WTC11 (cell line): ENCODE results near the gene SUV39H2. TPM values are rescaled to one million over a fixed set of nuclear protein-coding genes. Genes with fewer than 3 reads are reported as not detected.

Experiments used
- ATAC-seq: fragments of 200-7000 bp; cut with Tn5 transposase; 2 replicates; pipeline ENCODE4 v1.10.0; 2021; ENCODE audit warnings: mild to moderate bottlenecking, moderate library complexity
- CTCF ChIA-PET: fragments of 300-600 bp; sonication (Branson Sonifier 250); formaldehyde crosslinking; loops from one replicate; lab custom pipeline; 2021; ENCODE audit warnings: antibody characterized with exemption; lab: Charles Lee
- POLR2A ChIA-PET: fragments of 350-600 bp; sonication (Branson Sonifier 250); formaldehyde crosslinking; loops from one replicate; lab custom pipeline; 2021; ENCODE audit warnings: antibody characterized with exemption; lab: Charles Lee
- DNase-seq: peaks from one replicate; pipeline ENCODE4 v3.0.0; 2021; ENCODE audit warnings: low spot score
- H3K27ac Mint-ChIP-seq: 2 replicates; pipeline ENCODE4 v1.8.0; 2021; ENCODE audit warnings: mixed read lengths
- H3K27me3 Mint-ChIP-seq: 2 replicates; pipeline ENCODE4 v1.8.0; 2021; ENCODE audit warnings: low read depth, mild to moderate bottlenecking, moderate library complexity, mixed read lengths
- H3K36me3 Mint-ChIP-seq: 2 replicates; pipeline ENCODE4 v1.8.0; 2021; ENCODE audit warnings: mixed read lengths
- H3K4me1 Mint-ChIP-seq: 2 replicates; pipeline ENCODE4 v1.8.0; 2022; ENCODE audit warnings: mixed read lengths
- H3K4me3 Mint-ChIP-seq: 2 replicates; pipeline ENCODE4 v1.8.0; 2021; ENCODE audit warnings: mild to moderate bottlenecking, moderate library complexity, mixed read lengths
- H3K9me3 Mint-ChIP-seq: 2 replicates; pipeline ENCODE4 v1.8.0; 2021; ENCODE audit warnings: mixed read lengths
- ARID4B ChIP-seq: sonication (generic); formaldehyde crosslinking; IDR thresholded peaks from 2 replicates; pipeline ENCODE4 v1.8.0; 2023; ENCODE audit warnings: missing genetic modification reagents, mild to moderate bottlenecking, borderline replicate concordance
- E2F4 ChIP-seq: sonication (generic); formaldehyde crosslinking; IDR thresholded peaks from 2 replicates; pipeline ENCODE4 v1.8.1; 2022; ENCODE audit warnings: low read depth, mild to moderate bottlenecking, moderate library complexity, missing genetic modification reagents, borderline replicate concordance
- ELF4 ChIP-seq: sonication (generic); formaldehyde crosslinking; IDR thresholded peaks from 2 replicates; pipeline ENCODE4 v1.8.1; 2022; ENCODE audit warnings: low read depth, mild to moderate bottlenecking, moderate library complexity, missing genetic modification reagents
- FOXJ3 ChIP-seq: sonication (generic); formaldehyde crosslinking; IDR thresholded peaks from 2 replicates; pipeline ENCODE4 v1.9.0; 2021; ENCODE audit warnings: missing genetic modification reagents, mild to moderate bottlenecking, borderline replicate concordance
- FOXP4 ChIP-seq: sonication (generic); formaldehyde crosslinking; IDR thresholded peaks from 2 replicates; pipeline ENCODE4 v1.8.0; 2022; ENCODE audit warnings: mild to moderate bottlenecking, missing genetic modification reagents
- IRF2 ChIP-seq: sonication (generic); formaldehyde crosslinking; IDR thresholded peaks from 2 replicates; pipeline ENCODE4 v1.8.0; 2022; ENCODE audit warnings: low read depth, missing genetic modification reagents, borderline replicate concordance
- MYBL2 ChIP-seq: sonication (generic); formaldehyde crosslinking; IDR thresholded peaks from 2 replicates; pipeline ENCODE4 v1.8.1; 2023; ENCODE audit warnings: mild to moderate bottlenecking, moderate library complexity, missing genetic modification reagents
- NFE2L1 ChIP-seq: sonication (generic); formaldehyde crosslinking; IDR thresholded peaks from 2 replicates; pipeline ENCODE4 v1.8.1; 2023; ENCODE audit warnings: missing genetic modification reagents
- NR1H2 ChIP-seq: sonication (generic); formaldehyde crosslinking; IDR thresholded peaks from 2 replicates; pipeline ENCODE4 v1.9.0; 2021; ENCODE audit warnings: mild to moderate bottlenecking, moderate library complexity, missing genetic modification reagents
- NR3C1 ChIP-seq: sonication (generic); formaldehyde crosslinking; conservative IDR thresholded peaks from 2 replicates; pipeline ENCODE4 v1.8.1; 2023; ENCODE audit warnings: low read depth, mild to moderate bottlenecking, missing genetic modification reagents
- RORB ChIP-seq: fragments of 250-450 bp; sonication (Bioruptor Pico); IDR thresholded peaks from 2 replicates; pipeline ENCODE4 v1.9.0; 2021; ENCODE audit warnings: mild to moderate bottlenecking
- SMAD4 ChIP-seq: sonication (generic); formaldehyde crosslinking; IDR thresholded peaks from 2 replicates; pipeline ENCODE4 v1.8.0; 2022; ENCODE audit warnings: mild to moderate bottlenecking, missing genetic modification reagents
- SP1 ChIP-seq: sonication (generic); formaldehyde crosslinking; conservative IDR thresholded peaks from 2 replicates; pipeline ENCODE4 v1.8.1; 2022; ENCODE audit warnings: missing genetic modification reagents
- ZNF138 ChIP-seq: sonication (generic); formaldehyde crosslinking; conservative IDR thresholded peaks from 2 replicates; pipeline ENCODE4 v1.8.1; 2022; ENCODE audit warnings: mild to moderate bottlenecking, moderate library complexity, missing genetic modification reagents
- ZNF263 ChIP-seq: sonication (generic); formaldehyde crosslinking; IDR thresholded peaks from 2 replicates; pipeline ENCODE4 v1.8.1; 2022; ENCODE audit warnings: low read depth, mild to moderate bottlenecking, moderate library complexity, missing genetic modification reagents
- ZNF317 ChIP-seq: sonication (generic); formaldehyde crosslinking; IDR thresholded peaks from 2 replicates; pipeline ENCODE4 v1.8.1; 2023; ENCODE audit warnings: low read depth, mild to moderate bottlenecking, moderate library complexity, missing genetic modification reagents, borderline replicate concordance
- ZNF671 ChIP-seq: fragments of 250-450 bp; sonication (Bioruptor Pico); IDR thresholded peaks from 2 replicates; pipeline ENCODE4 v1.8.0; 2021; ENCODE audit warnings: mild to moderate bottlenecking
- ZSCAN18 ChIP-seq: fragments of 250-450 bp; sonication (Bioruptor Pico); IDR thresholded peaks from 2 replicates; pipeline ENCODE4 v2.1.2; 2022; ENCODE audit warnings: mild to moderate bottlenecking, moderate library complexity
- total RNA-seq: library from RNA; stranded (reverse); gene quantifications from 3 replicates; pipeline ENCODE4 v1.2.3, GENCODE V29; 2021

The SUV39H2 gene
- total RNA-seq, 1 experiment from 2014 or later, result 41.4 TPM

- Mint-ChIP-seq H3K9me3 (peaks cover 41% of the 10 kb centered on the region), H3K27ac (no peak overlapping the region), H3K27me3 (no peaks in the 10 kb centered on the region), H3K36me3 (peaks cover 72% of the 10 kb centered on the region), H3K4me1 (no peaks in the 10 kb centered on the region), H3K4me3 (no peak overlapping the region)
- TF ChIP-seq SMAD4 (CRISPR knock-in tag) (no peak), NR3C1 (no peak)
- ChIA-PET POLR2A (no interaction called here), CTCF (no interaction called here)
- DNase-seq (no peak), ATAC-seq (no peak)
Observed at GRCh38 chr10:14918964-14919363, 40.3 kb downstream of the SUV39H2 start.

GRCh38 chr10:14924013-14924412 lies 45.3 kb downstream of the SUV39H2 start:
- ATAC-seq (no peak), DNase-seq (no peak)
- H3K4me1 Mint-ChIP-seq, result no peaks in the 10 kb centered on the region
- peaks cover 40% of the 10 kb centered on the region for H3K36me3 Mint-ChIP-seq
- ChIA-PET CTCF (no interaction called here), POLR2A (no interaction called here)
- no peaks in the 10 kb centered on the region for H3K9me3 Mint-ChIP-seq
- TF ChIP-seq SP1 (CRISPR knock-in tag), result no peak
- TF ChIP-seq FOXP4 (CRISPR knock-in tag), result no peak
- no peak for TF ChIP-seq ZNF671 (CRISPR knock-in tag)
- TF ChIP-seq E2F4 (CRISPR knock-in tag), result no peak
- no peak for TF ChIP-seq ZNF138
- no peak for TF ChIP-seq ARID4B (CRISPR knock-in tag)
- TF ChIP-seq ZNF263 (CRISPR knock-in tag), result no peak
- no peak for TF ChIP-seq SMAD4 (CRISPR knock-in tag)
- TF ChIP-seq MYBL2 (CRISPR knock-in tag), result no peak
- no peak for TF ChIP-seq IRF2
- TF ChIP-seq NR1H2 (CRISPR knock-in tag), result no peak
- no peak for TF ChIP-seq FOXJ3 (CRISPR knock-in tag)
- no peak for TF ChIP-seq ZSCAN18 (CRISPR knock-in tag)
- no peak for TF ChIP-seq NR3C1
- TF ChIP-seq RORB (CRISPR knock-in tag), result no peak
- H3K4me3 Mint-ChIP-seq, result no peak overlapping the region
- no peaks in the 10 kb centered on the region for H3K27me3 Mint-ChIP-seq
- H3K27ac Mint-ChIP-seq, result no peak overlapping the region

- DNase-seq (no peak), ATAC-seq (no peak)
- POLR2A ChIA-PET, result no interaction called here
- H3K36me3 Mint-ChIP-seq, result peaks cover 31% of the 10 kb centered on the region
- TF ChIP-seq ZNF317 (CRISPR knock-in tag) (no peak), NFE2L1 (CRISPR knock-in tag) (no peak), ELF4 (no peak)
- TF ChIP-seq, all 79 proteins: peak for 0
- Mint-ChIP-seq H3K4me1 (no peaks in the 10 kb centered on the region), H3K27ac (no peak overlapping the region), H3K27me3 (no peaks in the 10 kb centered on the region), H3K4me3 (no peak overlapping the region), H3K9me3 (no peaks in the 10 kb centered on the region)
- CTCF ChIA-PET, result no interaction called here
Observed at GRCh38 chr10:14925268-14925667, 46.6 kb downstream of the SUV39H2 start.
